ENCODE measurements around the gene MGST2.

- TF ChIP-seq KDM1A (IDR thresholded peaks at IDR 0.05; ENCODE audit: borderline replicate concordance) (no peak), CREB1 (IDR thresholded peaks at IDR 0.05; ENCODE audit: low read depth) (no peak), ATF2 (IDR thresholded peaks at IDR 0.05; ENCODE audit: low read length) (no peak), NFIC (IDR thresholded peaks at IDR 0.05; ENCODE audit: low read depth, low read length) (no peak), IRF3 (IDR thresholded peaks at IDR 0.05) (no peak), CREM (IDR thresholded peaks at IDR 0.05; ENCODE audit: low read depth) (no peak), SUZ12 (IDR thresholded peaks at IDR 0.05; ENCODE audit: unreplicated experiment) (no peak)
Measured at GRCh38 chr4:139710073-139710472, 44.5 kb downstream of the MGST2 start.
